HG03196 (cell line): ENCODE data around the gene PPEF1.

Experiments used
- ATAC-seq: cut with Tn5 transposase; IDR thresholded peaks from one replicate; pipeline ENCODE4 v1.9.1; 2021; ENCODE audit not compliant: unreplicated experiment

The PPEF1 gene, protein sequence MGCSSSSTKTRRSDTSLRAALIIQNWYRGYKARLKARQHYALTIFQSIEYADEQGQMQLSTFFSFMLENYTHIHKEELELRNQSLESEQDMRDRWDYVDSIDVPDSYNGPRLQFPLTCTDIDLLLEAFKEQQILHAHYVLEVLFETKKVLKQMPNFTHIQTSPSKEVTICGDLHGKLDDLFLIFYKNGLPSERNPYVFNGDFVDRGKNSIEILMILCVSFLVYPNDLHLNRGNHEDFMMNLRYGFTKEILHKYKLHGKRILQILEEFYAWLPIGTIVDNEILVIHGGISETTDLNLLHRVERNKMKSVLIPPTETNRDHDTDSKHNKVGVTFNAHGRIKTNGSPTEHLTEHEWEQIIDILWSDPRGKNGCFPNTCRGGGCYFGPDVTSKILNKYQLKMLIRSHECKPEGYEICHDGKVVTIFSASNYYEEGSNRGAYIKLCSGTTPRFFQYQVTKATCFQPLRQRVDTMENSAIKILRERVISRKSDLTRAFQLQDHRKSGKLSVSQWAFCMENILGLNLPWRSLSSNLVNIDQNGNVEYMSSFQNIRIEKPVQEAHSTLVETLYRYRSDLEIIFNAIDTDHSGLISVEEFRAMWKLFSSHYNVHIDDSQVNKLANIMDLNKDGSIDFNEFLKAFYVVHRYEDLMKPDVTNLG

DNA sequence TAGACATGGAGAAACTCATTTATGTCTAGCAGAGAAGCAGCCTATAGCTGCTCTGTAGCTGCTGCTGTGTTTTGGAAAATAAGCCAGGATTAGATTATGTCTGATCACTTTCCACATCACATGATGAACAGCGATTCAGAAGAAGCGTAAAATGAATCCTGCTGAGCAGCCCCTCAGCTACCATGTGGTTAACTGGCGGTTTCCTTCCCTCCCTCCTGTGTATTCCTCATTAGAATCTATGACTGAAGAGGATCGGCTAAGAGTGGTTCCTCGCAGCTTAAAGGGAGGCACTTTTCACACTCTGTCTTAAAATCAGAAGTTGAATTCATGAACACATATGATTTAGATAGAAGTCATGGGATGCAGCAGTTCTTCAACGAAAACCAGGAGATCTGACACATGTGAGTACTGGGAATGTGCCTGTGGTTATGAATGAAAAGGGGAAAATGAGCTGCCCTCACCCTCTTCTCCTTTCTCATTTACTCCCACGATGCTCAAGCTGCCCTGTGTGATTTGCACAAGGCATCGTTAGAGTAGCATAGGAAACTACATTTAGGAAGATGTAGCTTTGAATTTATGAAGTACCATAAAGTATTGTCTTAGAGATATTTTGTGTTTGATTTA is at the start of gene PPEF1:
PPEF1 (plus strand) TSS at position 220 of the 624 bp plus-strand sequence; CDS start at position 356, 136 bp downstream.
- no peak for ATAC-seq

DNA sequence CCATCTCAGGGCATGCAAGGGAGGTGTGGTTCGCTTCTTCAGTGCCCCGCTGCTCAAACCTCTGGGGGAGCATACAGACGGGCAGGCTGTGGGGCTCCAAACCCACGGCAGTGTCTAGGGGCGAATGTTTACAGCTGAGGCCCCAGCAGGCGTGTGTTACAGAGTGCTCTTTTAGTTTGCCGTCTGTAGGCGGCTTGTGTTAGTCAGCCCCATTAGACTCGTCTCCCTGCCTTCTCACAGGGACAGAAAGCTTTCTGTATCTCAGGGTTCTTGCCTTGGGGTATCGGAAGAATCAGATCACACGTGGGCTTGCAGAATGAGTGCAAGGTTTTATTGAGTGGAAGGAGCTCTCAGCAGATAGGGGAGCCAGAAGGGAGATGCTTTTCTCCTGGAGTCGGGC is 46.2 kb upstream of the PPEF1 start:
- no peak for ATAC-seq

DNA sequence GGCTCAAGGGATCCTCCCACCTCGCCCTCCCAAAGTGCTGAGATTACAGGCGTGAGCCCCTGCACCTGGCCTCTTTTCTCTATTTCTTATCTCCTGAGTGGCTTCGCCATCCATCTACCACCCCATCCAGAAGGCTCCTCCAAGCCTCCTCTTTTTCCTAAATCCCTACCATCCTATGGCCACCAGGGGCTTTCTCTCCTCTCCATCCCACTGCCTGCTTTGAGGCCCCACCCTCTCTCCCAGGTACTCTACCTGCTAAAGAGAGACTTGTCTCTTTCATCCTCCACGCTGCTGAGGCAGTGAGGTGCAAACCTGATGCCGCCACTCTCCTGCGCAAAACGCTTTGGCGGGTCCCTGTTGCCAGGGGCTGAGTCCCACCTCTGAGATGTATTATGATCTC is 42.5 kb upstream of the PPEF1 start:
- ATAC-seq, result no peak

DNA sequence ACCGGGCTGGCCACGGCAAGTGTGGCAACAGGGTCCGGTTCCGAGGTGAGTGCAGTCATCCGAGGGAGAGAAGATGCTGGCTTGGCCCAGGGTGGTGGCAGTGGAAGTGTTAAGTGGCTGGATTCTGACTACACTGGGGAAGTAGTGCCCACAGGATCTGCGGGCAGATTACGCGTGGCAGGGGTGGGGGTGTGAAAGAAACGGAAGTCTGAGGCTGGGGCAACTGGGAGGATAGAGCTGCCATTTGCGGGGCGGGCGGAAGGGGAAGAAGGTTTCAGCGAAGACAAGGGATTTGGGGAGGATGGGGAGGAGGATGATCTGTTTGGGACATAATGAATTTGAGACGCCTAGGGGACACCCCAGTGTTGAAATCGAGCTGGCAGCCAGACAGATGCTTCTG is 40.8 kb upstream of the PPEF1 start:
- no peak for ATAC-seq

DNA sequence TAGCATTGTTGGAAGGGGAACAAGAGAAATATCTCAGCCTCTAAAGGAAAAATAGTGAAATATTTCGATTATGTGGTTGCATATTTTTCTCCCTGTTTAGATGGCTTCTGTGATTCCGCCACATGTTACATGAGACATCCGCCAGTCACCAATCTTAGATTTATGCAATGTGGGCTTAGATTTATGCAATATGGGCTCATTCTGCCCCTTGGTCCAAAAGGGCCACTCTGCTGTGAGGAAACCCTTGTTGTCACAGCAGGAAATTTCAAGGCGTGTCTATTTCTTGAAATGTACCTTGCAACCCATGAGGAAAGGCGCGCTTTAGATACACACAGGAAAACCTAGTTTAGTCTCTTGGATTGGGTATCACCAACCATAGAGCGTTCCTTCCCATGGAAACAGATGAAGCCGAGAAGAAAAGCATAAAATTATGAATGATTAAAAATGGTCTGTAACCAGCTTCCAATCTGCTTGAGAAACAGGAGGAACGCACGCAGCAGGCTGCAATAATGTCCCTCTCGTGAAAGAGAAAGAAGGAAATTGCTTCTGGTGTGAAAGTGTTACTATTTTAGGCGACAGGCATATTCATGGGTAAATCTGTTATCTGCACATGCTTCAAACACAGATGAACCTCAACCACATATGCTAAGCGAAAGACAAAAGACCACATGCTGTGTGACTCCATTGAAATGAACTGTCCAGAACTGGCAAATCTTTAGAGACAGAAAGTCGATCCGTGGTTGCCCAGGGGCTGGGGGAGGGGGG is 39.2 kb upstream of the PPEF1 start:
- ATAC-seq, result no peak

DNA sequence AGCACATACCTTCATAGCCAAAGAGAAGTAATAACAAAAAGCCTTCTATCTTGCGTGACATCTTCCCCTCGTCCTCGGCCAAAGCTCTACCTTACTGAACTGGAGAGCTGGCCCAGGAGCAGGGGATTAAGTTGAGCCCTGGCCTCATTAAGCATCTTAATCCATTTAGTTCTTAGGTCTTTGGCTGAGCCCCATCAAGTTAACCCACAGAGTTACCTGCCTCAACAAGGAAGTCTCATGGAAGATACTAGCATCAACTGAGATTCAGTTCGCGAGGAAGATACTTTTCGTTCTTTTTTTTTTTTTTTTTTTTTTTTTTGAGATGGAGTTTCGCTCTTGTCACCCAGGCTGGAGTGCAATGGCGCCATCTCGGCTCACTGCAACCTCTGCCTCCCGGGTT is 35.4 kb upstream of the PPEF1 start, which contains the start of gene RS1:
RS1 (minus strand) TSS at position 101 of the 400 bp plus-strand sequence; CDS start at position 61, 40 bp downstream.
- no peak for ATAC-seq

DNA sequence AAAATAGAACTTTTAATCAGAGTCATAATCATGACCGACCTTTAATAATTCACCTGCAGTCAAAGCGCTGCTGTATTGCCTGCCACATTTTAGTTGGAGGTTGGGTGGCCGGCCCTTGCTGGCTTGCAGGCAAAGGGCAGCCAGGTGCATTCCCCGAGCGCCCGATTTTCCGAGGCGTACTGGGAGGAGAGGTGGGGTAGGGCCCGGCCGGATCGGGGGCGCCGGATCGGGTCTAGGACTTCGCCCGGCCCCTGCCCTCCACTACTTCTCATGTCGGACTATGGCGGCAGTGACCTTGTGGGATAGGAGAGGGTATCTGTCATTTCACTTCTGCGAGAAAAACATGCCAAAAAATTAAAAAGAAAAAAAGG is 33.0 kb upstream of the PPEF1 start:
- peak; percentile 49 for ATAC-seq

DNA sequence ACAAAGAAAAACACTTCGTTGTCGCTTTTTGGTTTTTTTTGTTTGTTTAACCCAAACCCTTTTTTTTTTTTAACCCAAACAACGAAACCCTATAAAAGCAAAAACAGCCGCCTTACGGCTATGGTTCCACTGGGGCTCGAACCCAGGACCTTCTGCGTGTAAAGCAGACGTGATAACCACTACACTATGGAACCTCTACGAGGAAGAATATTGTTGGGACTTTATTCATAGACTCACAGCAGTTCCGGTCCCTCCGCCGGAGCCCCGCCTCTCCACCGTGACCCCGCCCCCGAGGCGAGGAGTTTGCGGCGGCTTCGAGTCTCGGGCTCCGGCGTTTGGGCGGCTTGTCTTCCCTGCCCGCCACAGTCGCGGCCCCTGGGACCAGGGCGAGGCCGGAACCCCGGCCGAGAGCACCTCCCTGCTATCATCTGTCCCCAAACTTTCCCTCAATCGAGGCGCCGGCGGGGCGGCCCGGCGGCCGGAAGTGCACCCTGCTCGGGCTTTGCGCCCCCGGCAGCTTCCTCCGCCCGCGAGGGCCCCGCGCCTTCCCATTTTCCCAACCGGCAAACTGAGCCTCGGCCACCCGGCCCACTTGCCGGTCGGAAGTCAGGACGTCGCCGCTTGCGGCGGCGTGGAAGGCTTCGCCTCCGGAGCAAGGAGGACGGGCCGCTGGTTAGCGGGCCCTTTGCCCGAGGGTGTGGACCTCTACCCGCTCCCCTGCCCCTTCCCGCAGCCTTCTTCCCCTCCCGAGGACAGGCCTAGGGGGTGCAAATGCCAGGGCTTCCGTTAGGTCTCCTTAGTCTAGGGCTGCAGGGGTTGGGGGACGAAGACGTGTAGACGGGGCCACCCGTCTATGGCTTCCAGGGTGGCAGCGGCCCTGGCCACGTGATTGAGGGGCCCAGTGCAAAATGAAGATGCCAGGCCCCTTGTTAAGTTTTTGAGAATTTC is 32.4 kb upstream of the PPEF1 start:
- ATAC-seq, result peak; percentile 81

DNA sequence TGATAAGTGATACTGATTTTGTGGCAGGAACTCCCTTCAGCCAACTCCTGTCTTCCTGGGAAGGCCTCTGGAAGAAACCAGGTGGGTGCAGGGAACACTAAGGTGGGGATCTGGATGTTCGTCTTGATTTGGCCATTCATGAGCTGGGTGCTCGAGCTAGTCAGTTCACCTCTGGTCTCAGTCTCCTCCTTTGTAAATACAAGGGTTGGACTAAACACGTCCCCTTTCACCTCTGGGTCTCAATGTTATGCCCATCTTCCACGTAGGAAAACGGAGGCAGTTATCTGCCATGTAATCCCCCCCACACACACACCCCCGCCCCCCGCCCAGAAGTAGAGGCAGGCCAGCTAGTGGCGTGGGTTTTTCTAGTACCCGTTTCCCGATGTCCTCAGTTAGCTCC is 31.4 kb upstream of the PPEF1 start:
- no peak for ATAC-seq

DNA sequence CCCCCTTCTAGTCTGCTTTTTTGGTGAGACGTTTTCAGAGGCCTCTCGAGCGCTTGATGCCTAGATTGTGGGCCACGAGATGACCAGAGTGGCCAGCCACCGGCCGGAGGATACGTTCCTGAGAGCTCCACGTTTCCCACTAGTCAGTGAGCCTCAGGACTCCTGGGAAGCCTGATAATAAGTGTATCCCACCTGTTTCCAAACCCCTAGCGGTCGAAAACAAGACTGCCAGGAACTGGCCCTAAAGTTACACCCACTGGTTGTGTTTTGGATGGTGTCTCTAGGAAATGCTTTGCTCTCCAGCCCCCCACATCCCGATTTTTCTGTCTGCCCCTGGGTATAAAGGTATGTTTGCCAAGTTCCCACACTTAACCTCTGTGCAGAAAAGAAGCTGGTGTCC is 31.0 kb upstream of the PPEF1 start:
- no peak for ATAC-seq

DNA sequence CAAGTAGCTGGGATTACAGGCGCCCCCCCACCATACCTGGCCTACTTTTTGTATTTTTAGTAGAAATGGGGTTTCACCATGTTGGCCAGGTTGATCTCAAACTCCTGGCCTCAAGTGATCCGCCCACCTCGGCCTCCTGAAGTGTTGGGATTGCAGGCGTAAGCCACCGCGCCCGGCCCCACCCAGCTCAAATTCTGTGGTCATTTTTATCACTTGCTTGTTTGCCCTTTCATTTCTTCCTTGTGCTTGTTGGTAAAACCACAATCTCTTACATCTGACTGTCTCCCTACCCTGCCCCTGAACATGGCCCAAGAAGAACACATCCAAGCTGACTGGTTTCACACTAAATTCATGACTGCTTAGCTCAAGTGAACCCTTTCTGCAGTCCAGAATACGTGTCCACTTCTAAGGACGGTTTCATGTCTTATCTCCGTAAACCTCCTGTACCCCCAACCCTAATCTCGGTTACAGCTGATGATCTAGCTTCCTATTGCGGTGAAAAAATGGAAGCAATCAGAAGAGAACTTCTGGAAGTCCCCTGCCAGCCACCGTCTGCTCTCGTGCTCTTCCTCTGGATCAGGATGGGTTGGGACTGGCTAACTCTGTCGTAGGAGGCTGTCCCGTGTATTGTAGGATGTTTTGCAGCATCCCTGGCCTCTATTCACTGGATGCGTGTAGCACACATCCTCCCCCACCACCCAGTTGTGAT is 30.1 kb upstream of the PPEF1 start:
- no peak for ATAC-seq

DNA sequence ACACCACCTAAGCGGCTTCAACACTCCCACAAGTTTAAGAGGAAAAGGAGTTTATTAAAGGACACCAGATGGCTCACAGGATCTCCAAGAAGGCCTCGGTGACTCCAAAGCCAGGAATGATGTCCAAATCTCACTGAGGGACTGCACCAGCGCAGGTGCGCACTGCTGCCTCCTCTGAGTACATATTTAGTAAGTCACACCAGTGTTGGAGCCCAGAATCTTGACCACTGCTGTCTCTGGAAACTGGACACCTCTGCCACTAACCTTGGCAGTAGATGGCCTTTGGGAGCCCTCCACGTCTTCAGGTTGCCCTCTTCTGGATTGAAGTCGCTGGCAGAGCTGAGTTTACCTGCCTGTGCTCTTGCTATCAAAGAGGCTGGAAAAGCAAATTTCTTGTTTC is 25.4 kb upstream of the PPEF1 start:
- no peak for ATAC-seq

DNA sequence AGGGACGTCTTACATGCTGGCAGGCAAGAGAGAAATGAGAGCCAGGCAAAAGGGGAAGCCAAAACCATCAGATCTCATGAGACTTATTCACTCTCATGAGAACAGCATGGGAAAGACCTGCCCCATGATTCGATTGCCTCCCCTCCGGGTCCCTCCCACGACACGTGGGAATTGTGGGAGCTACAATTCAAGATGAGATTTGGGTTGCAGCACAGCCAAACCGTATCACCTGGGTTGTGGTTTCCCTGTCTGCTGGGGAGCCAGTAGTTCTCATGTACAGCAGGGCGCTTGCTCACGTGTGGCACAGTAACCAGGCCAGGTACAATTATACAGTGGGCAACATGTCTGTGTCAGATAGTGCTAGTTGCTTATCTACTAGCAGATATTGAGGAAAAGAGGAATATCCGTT is 24.5 kb upstream of the PPEF1 start:
- ATAC-seq, result no peak

DNA sequence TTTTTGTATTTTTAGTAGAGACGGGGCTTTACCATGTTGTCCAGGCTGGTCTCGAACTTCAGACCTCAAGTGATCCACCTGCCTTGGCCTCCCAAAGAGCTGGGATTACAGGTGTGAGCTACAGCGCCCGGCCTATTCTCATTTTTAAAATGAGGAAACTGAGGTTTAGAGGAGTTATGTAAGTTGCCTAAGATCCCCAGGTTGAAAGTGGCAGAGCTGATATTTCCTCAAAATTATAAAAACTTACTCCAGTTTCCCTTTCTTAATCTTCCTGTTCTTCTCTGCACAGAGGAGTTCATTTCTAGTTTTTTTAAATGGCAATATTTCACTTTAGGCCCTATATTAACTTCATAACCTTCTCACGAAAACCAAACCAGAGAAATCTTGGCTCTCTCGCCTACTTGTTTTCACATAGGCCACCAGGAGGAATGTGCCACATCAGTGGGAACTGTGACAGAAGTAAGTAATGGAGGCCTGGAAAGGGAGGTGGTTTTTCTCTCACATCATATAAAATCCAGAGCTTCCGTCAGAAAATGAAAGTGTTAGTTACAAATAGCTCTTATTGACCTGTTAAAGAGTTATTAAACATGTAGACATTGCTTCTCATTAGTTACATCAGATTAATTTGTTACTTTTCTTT is 19.5 kb upstream of the PPEF1 start:
- no peak for ATAC-seq

DNA sequence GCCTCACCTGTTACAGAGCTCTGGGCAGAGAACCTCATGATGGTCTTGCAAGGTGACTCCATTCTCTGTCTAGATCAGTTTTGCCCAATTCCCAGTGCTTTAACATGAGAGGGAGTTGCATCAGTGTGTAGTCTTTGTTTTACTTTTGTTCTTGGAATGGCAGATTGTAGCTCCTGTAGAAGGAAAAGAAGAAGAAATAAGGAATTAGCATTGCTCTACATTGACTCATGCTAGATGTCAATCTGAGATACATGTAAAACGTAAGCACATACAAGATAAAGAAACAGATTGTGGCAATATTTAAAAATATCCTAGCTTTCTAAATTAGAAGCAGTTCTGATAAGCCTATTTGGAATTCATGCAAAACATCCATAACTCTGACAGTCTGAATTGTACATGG is 16.0 kb upstream of the PPEF1 start:
- ATAC-seq, result no peak

DNA sequence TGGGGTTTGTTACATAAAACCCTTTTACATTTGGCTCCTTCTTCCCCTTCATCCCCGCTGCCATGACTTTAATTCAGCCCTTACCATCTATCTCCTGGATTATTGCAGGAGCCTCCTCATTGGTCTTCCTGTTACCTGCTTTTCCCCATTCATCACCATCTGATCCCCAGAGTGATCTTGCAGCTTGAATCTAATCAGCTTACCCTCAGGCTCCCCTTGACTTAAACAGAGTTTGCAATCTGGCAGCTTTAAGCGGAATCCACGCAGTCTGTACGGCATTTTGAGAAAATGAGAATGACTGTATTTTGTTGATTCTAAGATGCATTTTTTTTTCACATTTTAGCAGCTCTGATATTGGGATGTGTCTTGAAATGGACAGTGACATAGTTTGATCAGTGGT is 14.9 kb upstream of the PPEF1 start:
- ATAC-seq, result no peak

DNA sequence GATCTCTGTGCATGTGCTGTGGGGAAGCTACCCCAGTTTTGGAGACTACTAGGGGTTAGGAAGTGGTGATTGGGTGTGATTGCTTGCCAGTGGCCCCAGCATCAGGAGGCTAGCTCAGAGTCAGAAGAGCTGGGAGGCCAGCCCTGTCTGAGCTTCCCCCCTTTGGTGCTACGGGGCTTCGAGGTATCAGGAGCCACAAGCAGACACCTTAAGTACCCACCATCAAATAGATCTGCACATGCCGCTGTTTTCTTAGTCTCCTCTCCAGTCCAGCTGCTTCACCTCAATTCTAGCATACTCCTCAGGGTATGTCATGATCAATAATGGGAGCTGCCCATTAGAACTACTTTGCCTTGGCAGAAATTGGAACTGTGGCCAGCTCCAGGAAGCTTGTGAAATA is 10.8 kb upstream of the PPEF1 start:
- ATAC-seq, result no peak

DNA sequence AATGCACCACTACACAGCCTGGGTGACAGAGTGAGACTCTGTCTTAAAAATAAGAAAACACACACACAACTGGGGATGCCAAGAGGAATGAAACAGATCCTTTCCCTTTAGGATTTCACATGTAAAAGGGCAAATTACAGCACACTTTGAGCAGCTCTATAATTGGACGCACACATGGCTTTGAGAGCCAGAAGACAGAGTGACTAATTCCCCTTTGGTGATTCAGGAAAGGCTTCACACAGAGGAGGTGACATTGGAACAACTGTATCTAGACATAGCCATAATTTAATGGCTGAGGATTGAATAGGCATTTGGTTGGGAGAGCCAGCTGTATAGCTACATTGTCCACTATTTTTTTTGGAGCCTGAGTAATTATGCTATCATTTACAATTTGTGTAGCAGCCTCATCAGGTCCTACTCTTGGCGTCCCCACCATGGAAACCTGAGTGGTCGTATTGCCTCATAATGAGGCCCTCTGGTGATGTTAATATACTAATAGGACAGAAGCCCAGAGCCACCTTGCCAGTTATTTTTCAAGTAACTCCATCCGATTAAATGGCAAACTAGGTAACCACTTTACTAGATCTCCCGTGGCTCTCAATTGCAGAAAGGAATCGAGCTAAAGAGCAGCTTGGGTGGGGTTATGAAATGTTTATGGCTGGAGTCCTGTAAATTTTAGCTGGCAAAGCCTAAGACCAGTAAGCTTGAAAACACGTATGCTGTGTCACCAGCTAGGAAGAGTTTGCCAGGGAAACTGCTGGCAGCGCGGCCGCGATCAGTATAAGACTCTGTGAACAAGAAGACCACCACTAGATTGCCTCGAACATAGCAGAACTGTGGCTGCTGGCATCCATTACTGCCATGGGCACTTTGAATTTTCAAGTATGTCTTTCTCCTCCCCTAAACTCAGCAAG is 8.5 kb upstream of the PPEF1 start:
- ATAC-seq, result no peak
